ENCODE measurements around the gene SDC4.

GRCh38 chr20:45370571-45371160 is 22.4 kb upstream of the SDC4 start:
- TF ChIP-seq CTCF (IDR thresholded peaks at IDR 0.05 in 2 of 3, conservative IDR thresholded peaks at IDR 0.05 in 1 of 3; ENCODE audit: borderline replicate concordance in 1 of 3, insufficient read depth in 1 of 3, low read depth in 2 of 3, low read length in 2 of 3) (no peak), POLR2A (IDR thresholded peaks at IDR 0.05; ENCODE audit: borderline replicate concordance, extremely low read depth, insufficient read depth, insufficient read length) (no peak), SP1 (IDR thresholded peaks at IDR 0.05; ENCODE audit: low read depth) (no peak), REST (IDR thresholded peaks at IDR 0.05; ENCODE audit: low read depth) (no peak), FOSL1 (IDR thresholded peaks at IDR 0.05; ENCODE audit: low read depth) (no peak), POLR2AphosphoS5 (IDR thresholded peaks at IDR 0.05; ENCODE audit: low read depth, low read length) (no peak), CEBPB (IDR thresholded peaks at IDR 0.05; ENCODE audit: low read depth) (no peak)

Measured in HCT116 (cell line).